Measurements from ENCODE around the gene HOOK1.
"Not testable (repeated sequence)": the region's sequence is repeated elsewhere in the genome, so short reads cannot be mapped to it uniquely, and the experiment has no call there.

The HOOK1 gene

GRCh38 chr1:59908084-59908483, 93.3 kb downstream of the HOOK1 start:
- H3K9me3 ChIP-seq (ENCODE audit: low read length): no peaks in the 10 kb centered on the region
- H3K27me3 ChIP-seq (ENCODE audit: insufficient read depth, low read length): no peaks in the 10 kb centered on the region
- H4K20me1 ChIP-seq (ENCODE audit: insufficient read depth, low read length): no peaks in the 10 kb centered on the region
- H3K4me2 ChIP-seq (ENCODE audit: low read length): no peak overlapping the region
- TF ChIP-seq, protein P1, sequence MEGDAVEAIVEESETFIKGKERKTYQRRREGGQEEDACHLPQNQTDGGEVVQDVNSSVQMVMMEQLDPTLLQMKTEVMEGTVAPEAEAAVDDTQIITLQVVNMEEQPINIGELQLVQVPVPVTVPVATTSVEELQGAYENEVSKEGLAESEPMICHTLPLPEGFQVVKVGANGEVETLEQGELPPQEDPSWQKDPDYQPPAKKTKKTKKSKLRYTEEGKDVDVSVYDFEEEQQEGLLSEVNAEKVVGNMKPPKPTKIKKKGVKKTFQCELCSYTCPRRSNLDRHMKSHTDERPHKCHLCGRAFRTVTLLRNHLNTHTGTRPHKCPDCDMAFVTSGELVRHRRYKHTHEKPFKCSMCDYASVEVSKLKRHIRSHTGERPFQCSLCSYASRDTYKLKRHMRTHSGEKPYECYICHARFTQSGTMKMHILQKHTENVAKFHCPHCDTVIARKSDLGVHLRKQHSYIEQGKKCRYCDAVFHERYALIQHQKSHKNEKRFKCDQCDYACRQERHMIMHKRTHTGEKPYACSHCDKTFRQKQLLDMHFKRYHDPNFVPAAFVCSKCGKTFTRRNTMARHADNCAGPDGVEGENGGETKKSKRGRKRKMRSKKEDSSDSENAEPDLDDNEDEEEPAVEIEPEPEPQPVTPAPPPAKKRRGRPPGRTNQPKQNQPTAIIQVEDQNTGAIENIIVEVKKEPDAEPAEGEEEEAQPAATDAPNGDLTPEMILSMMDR (IDR thresholded peaks at IDR 0.05; ENCODE audit: low read length): no peak
- no peak for TF ChIP-seq EZH2 (IDR thresholded peaks at IDR 0.05; ENCODE audit: borderline replicate concordance, low read length)
- H3K4me3 ChIP-seq (ENCODE audit: low read depth, low read length, poor library complexity, severe bottlenecking): no peak overlapping the region
- H2AFZ ChIP-seq (ENCODE audit: low read length): no peak overlapping the region
- H3K9ac ChIP-seq (ENCODE audit: low read length): no peak overlapping the region
- no peaks in the 10 kb centered on the region for H3K36me3 ChIP-seq (ENCODE audit: insufficient read depth, low read length)
- no peaks in the 10 kb centered on the region for H3K79me2 ChIP-seq (ENCODE audit: insufficient read depth, low read length)
- no peaks in the 10 kb centered on the region for H3K4me1 ChIP-seq (ENCODE audit: insufficient read depth, low read length, severe bottlenecking)
- H3K27ac ChIP-seq (ENCODE audit: low read depth, low read length, poor library complexity, severe bottlenecking): no peak overlapping the region
- H3K9me2 ChIP-seq (ENCODE audit: low read depth, low read length): no peaks in the 10 kb centered on the region
- H3F3A ChIP-seq (ENCODE audit: insufficient read depth, low read length): no peaks in the 10 kb centered on the region

GRCh38 chr1:59908682-59909081, 93.9 kb downstream of the HOOK1 start:
- Histone ChIP-seq H3K9ac (ENCODE audit: low read length) (no peak overlapping the region), H3K36me3 (ENCODE audit: insufficient read depth, low read length) (no peaks in the 10 kb centered on the region), H3K4me1 (ENCODE audit: insufficient read depth, low read length, severe bottlenecking) (no peaks in the 10 kb centered on the region), H3K9me3 (ENCODE audit: low read length) (no peaks in the 10 kb centered on the region), H3K79me2 (ENCODE audit: insufficient read depth, low read length) (no peaks in the 10 kb centered on the region), H3K27me3 (ENCODE audit: insufficient read depth, low read length) (no peaks in the 10 kb centered on the region), H2AFZ (ENCODE audit: low read length) (no peak overlapping the region), H3K9me2 (ENCODE audit: low read depth, low read length) (no peaks in the 10 kb centered on the region), H4K20me1 (ENCODE audit: insufficient read depth, low read length) (no peaks in the 10 kb centered on the region), H3K27ac (ENCODE audit: low read depth, low read length, poor library complexity, severe bottlenecking) (no peak overlapping the region), H3K4me3 (ENCODE audit: low read depth, low read length, poor library complexity, severe bottlenecking) (no peak overlapping the region), H3K4me2 (ENCODE audit: low read length) (no peak overlapping the region), H3F3A (ENCODE audit: insufficient read depth, low read length) (no peaks in the 10 kb centered on the region)
- no peak for TF ChIP-seq EZH2 (IDR thresholded peaks at IDR 0.05; ENCODE audit: borderline replicate concordance, low read length)
- TF ChIP-seq, protein P1 (IDR thresholded peaks at IDR 0.05; ENCODE audit: low read length): no peak

DNA sequence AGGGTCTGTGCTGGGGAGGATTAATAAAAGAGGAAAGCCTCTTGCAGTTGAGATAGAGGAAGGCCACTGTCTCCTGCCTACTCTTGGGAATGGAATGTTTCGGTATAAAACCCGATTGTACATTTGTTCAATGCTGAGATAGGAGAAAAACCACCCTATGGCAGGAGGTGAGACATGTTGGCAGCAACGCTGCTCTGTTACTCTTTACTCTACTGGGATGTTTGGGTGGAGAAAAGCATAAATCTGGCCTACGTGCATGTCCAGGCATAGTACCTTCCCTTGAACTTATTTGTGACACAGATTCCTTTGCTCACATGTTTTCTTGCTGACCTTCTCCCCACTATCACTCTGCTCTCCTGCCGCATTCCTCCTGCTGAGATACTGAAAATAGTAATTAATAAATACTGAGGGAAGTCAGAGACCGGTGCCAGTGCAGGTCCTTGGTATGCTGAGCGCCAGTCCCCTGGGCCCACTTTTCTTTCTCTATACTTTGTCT, 100.1 kb downstream of the HOOK1 start:
- not testable (repeated sequence) for H3K36me3 ChIP-seq (ENCODE audit: insufficient read depth, low read length); H3K4me3 ChIP-seq (ENCODE audit: low read depth, low read length, poor library complexity, severe bottlenecking); H3K4me1 ChIP-seq (ENCODE audit: insufficient read depth, low read length, severe bottlenecking); H3K9me2 ChIP-seq (ENCODE audit: low read depth, low read length); H3K79me2 ChIP-seq (ENCODE audit: insufficient read depth, low read length); H3K9me3 ChIP-seq (ENCODE audit: low read length); H4K20me1 ChIP-seq (ENCODE audit: insufficient read depth, low read length); H2AFZ ChIP-seq (ENCODE audit: low read length); H3K27me3 ChIP-seq (ENCODE audit: insufficient read depth, low read length); H3F3A ChIP-seq (ENCODE audit: insufficient read depth, low read length); H3K9ac ChIP-seq (ENCODE audit: low read length); H3K27ac ChIP-seq (ENCODE audit: low read depth, low read length, poor library complexity, severe bottlenecking); H3K4me2 ChIP-seq (ENCODE audit: low read length)

GRCh38 chr1:59915516-59915915, 100.8 kb downstream of the HOOK1 start:
- Histone ChIP-seq H3K27me3 (ENCODE audit: insufficient read depth, low read length) (no peaks in the 10 kb centered on the region), H3K4me2 (ENCODE audit: low read length) (no peak overlapping the region), H3K4me3 (ENCODE audit: low read depth, low read length, poor library complexity, severe bottlenecking) (no peak overlapping the region), H3K27ac (ENCODE audit: low read depth, low read length, poor library complexity, severe bottlenecking) (no peak overlapping the region), H3K79me2 (ENCODE audit: insufficient read depth, low read length) (no peaks in the 10 kb centered on the region), H2AFZ (ENCODE audit: low read length) (no peak overlapping the region), H3K9ac (ENCODE audit: low read length) (no peak overlapping the region), H3K9me3 (ENCODE audit: low read length) (no peaks in the 10 kb centered on the region), H3K9me2 (ENCODE audit: low read depth, low read length) (no peaks in the 10 kb centered on the region), H4K20me1 (ENCODE audit: insufficient read depth, low read length) (no peaks in the 10 kb centered on the region), H3K4me1 (ENCODE audit: insufficient read depth, low read length, severe bottlenecking) (no peaks in the 10 kb centered on the region), H3K36me3 (ENCODE audit: insufficient read depth, low read length) (no peaks in the 10 kb centered on the region), H3F3A (ENCODE audit: insufficient read depth, low read length) (no peaks in the 10 kb centered on the region)
- no peak for TF ChIP-seq EZH2 (IDR thresholded peaks at IDR 0.05; ENCODE audit: borderline replicate concordance, low read length)
- TF ChIP-seq, protein P1 (IDR thresholded peaks at IDR 0.05; ENCODE audit: low read length): no peak
